Measurements from ENCODE around the gene EIPR1.

DNA sequence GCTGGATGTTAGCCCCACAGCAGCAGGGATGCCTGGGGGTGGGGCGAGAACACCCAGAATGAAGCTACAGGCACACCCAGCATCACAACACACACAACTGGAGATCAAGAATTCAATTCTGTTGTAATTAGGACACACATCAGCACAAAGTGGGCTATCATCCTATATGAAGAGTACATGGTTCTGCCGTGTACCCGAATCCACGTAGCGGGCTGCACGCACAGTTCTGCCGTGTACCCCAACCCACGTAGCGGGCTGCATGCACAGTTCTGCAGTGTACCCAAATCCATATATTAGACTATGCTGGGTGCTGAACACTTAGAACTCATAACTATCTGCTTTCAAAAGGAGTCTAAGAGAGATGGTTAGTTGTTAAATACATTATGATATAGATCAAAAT is 86.5 kb downstream of the EIPR1 start:
- TF ChIP-seq POLR2A (IDR thresholded peaks at IDR 0.05; ENCODE audit: low read depth, low read length) = no peak
- no peak for TF ChIP-seq CTCF (IDR thresholded peaks at IDR 0.05; ENCODE audit: extremely low read depth in 1 of 2, insufficient read depth in 1 of 2, low read depth in 1 of 2, low read length in 2 of 2)
- TF ChIP-seq MAX (IDR thresholded peaks at IDR 0.05; ENCODE audit: insufficient read depth, insufficient read length) = no peak
- no peak for TF ChIP-seq JUN (IDR thresholded peaks at IDR 0.05; ENCODE audit: borderline replicate concordance, insufficient read depth, insufficient read length, low read depth)
